Fibroblast of the conjunctiva (primary cell): ENCODE data around the gene GMEB2.
A peak's percentile ranks its signal among the peaks of the same experiment; 100 is the strongest.
"Not testable (repeated sequence)": the region's sequence is repeated elsewhere in the genome, so short reads cannot be mapped to it uniquely, and the experiment has no call there.

Experiments
- DNase-seq: peaks from one replicate; pipeline ENCODE4 v3.0.0-alpha.2; 2010; ENCODE audit warnings: low read depth

Gene GMEB2

GRCh38 chr20:63626424-63627128, at the start of gene GMEB2:
TSS of gene GMEB2 (minus strand) at chr20:63627101. CDS start at chr20:63619397, 7,704 bp downstream.
- peak; percentile 26 for DNase-seq

- DNase-seq = no peak
Observed at GRCh38 chr20:63675681-63676368, 48.9 kb upstream of the GMEB2 start.

- DNase-seq = no peak
Observed at GRCh38 chr20:63673951-63674350, 47.0 kb upstream of the GMEB2 start.

GRCh38 chr20:63672666-63673065, 45.8 kb upstream of the GMEB2 start:
- no peak for DNase-seq

- DNase-seq = not testable (repeated sequence)
Observed at GRCh38 chr20:63671695-63672094, 44.8 kb upstream of the GMEB2 start.

GRCh38 chr20:63668351-63668750, 41.5 kb upstream of the GMEB2 start:
- no peak for DNase-seq

- no peak for DNase-seq
Observed at GRCh38 chr20:63667858-63668257, 41.0 kb upstream of the GMEB2 start.

GRCh38 chr20:63665708-63666107, 38.8 kb upstream of the GMEB2 start:
- no peak for DNase-seq

- DNase-seq = no peak
Observed at GRCh38 chr20:63664861-63665594, 38.1 kb upstream of the GMEB2 start.

GRCh38 chr20:63664143-63664851, 37.4 kb upstream of the GMEB2 start:
- no peak for DNase-seq

GRCh38 chr20:63663332-63664066, 36.6 kb upstream of the GMEB2 start:
- no peak for DNase-seq

- DNase-seq = no peak
Observed at GRCh38 chr20:63662813-63663189, 35.9 kb upstream of the GMEB2 start.

GRCh38 chr20:63661959-63662812, 35.3 kb upstream of the GMEB2 start:
- no peak for DNase-seq

- DNase-seq = no peak
Observed at GRCh38 chr20:63661108-63661507, 34.2 kb upstream of the GMEB2 start.

GRCh38 chr20:63660622-63661021, 33.7 kb upstream of the GMEB2 start:
- DNase-seq = no peak

- not testable (repeated sequence) for DNase-seq
Observed at GRCh38 chr20:63660174-63660573, 33.3 kb upstream of the GMEB2 start.

GRCh38 chr20:63659370-63659769, 32.5 kb upstream of the GMEB2 start:
- DNase-seq = no peak

- no peak for DNase-seq
Observed at GRCh38 chr20:63658749-63659187, 31.9 kb upstream of the GMEB2 start.

GRCh38 chr20:63657937-63658748, 31.2 kb upstream of the GMEB2 start, which contains the start of gene RTEL1:
TSS of gene RTEL1 (plus strand) at chr20:63658312. CDS start at chr20:63659403, 1,091 bp downstream.
- peak; percentile 80 for DNase-seq
